Brain microvascular endothelial cell (primary cell): Measurements from ENCODE around the gene ERC1.
A peak's percentile ranks its signal among the peaks of the same experiment; 100 is the strongest.

Experiments used
- DNase-seq: peaks from one replicate; pipeline ENCODE4 v3.0.0-alpha.2; 2020
- H3K27ac ChIP-seq: fragments of 250-450 bp; sonication (Bioruptor Pico); 2 replicates; pipeline ENCODE4 v1.5.1; 2020; ENCODE audit warnings: mild to moderate bottlenecking, moderate library complexity
- H3K27me3 ChIP-seq: fragments of 250-450 bp; sonication (Bioruptor Pico); replicated peaks from 2 replicates; pipeline ENCODE4 v1.5.1; 2020; ENCODE audit warnings: mild to moderate bottlenecking
- H3K36me3 ChIP-seq: fragments of 250-450 bp; sonication (Bioruptor Pico); replicated peaks from 2 replicates; pipeline ENCODE4 v1.5.1; 2020; ENCODE audit warnings: mild to moderate bottlenecking
- H3K4me3 ChIP-seq: 2 replicates; pipeline ENCODE4 v1.5.1; 2011; ENCODE audit warnings: low read depth, mild to moderate bottlenecking, control low read depth, low read length, moderate library complexity
- in situ Hi-C: cut with HindIII; loops from 2 replicates; pipeline ENCODE4 v1.10.0; 2017; ENCODE audit warnings: low sequenced_read_pairs, low pct_ligation_motif_present
- TF ChIP-seq, protein P1 (sequence below): IDR thresholded peaks from 2 replicates; pipeline ENCODE4 v1.5.1; 2011; ENCODE audit warnings: low read depth, mild to moderate bottlenecking, moderate library complexity, low read length, control low read depth, inconsistent platforms; ENCODE audit errors: missing control alignments

ERC1 gene

GRCh38 chr12:988646-989045 is 2.4 kb upstream of the ERC1 start:
- TF ChIP-seq, protein P1, sequence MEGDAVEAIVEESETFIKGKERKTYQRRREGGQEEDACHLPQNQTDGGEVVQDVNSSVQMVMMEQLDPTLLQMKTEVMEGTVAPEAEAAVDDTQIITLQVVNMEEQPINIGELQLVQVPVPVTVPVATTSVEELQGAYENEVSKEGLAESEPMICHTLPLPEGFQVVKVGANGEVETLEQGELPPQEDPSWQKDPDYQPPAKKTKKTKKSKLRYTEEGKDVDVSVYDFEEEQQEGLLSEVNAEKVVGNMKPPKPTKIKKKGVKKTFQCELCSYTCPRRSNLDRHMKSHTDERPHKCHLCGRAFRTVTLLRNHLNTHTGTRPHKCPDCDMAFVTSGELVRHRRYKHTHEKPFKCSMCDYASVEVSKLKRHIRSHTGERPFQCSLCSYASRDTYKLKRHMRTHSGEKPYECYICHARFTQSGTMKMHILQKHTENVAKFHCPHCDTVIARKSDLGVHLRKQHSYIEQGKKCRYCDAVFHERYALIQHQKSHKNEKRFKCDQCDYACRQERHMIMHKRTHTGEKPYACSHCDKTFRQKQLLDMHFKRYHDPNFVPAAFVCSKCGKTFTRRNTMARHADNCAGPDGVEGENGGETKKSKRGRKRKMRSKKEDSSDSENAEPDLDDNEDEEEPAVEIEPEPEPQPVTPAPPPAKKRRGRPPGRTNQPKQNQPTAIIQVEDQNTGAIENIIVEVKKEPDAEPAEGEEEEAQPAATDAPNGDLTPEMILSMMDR: no peak
- in situ Hi-C loops: no loop called here
- Histone ChIP-seq H3K27ac (no peak overlapping the region), H3K27me3 (no peaks in the 10 kb centered on the region), H3K36me3 (no peaks in the 10 kb centered on the region), H3K4me3 (no peak overlapping the region)
- no peak for DNase-seq

DNA sequence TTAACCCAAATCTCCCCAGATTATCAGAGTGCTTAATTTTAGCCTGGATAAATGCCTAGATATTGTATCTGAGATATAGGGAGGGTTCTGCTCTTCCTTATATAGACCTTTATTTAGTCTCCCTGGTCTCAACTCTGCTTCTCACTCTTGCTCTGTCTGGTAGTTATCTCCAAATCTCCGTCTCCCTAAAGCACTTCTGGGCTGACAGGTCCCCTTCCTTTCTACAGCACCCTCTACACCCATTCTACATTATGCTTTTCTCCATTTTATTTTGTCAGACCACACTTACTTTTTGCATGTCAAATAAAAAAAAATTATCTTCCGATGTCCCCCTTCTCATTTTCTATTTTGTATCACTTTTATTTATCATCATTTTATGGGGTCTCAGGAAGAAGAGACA is 2.0 kb upstream of the ERC1 start:
- in situ Hi-C loops: no loop called here
- H3K27ac ChIP-seq: peak overlapping the region; percentile 86
- H3K27me3 ChIP-seq: no peaks in the 10 kb centered on the region
- H3K4me3 ChIP-seq: no peak overlapping the region
- no peak for DNase-seq
- no peaks in the 10 kb centered on the region for H3K36me3 ChIP-seq
- TF ChIP-seq, protein P1: no peak

DNA sequence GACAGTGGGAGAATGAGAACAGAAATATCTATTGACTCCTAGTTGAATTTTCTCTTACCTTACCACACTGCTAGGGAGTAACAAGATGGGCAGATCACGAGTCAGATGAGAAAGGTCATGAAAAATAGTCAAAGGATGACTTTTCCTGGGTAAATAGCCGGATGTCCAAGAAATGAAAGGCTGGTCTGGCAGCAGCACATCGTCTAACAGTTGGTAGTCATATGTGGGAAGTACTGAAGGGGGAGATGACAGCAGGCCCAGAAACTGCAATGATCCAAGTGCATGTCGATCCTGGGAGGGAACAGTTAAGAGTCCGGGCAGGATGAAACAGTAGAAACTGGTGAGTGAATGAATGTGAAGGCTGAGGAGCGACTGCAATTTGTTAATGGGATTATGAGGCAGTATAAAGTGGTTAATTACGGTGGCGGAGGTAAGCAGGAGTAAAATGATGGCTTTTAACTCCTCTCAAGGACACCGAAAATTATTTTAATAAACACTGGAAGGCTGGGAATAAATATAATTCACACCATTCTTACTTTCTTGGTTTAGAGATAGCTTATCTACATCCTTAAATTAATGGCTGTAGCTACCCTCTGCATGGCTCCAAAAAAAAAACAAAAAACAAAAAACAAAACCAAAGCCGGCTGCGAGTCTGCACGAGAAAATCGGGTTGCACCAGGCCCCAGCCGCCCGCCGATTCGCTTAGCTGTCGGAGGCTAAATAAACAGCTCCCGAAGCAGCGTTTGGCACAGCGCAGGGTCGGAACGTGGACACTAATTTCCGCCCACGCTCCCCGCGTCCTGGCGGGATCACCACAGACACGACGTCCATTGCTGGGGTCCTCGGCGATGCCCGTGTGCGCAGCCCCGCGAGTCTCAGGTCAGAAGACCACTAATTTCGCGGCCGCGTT is 1.0 kb upstream of the ERC1 start:
- Histone ChIP-seq H3K27me3 (no peaks in the 10 kb centered on the region), H3K36me3 (no peaks in the 10 kb centered on the region), H3K27ac (peak overlapping the region; percentile 86), H3K4me3 (peak overlapping the region; percentile 79)
- in situ Hi-C loops: no loop called here
- DNase-seq: peak; percentile 60
- TF ChIP-seq, protein P1: peak; percentile 21

DNA sequence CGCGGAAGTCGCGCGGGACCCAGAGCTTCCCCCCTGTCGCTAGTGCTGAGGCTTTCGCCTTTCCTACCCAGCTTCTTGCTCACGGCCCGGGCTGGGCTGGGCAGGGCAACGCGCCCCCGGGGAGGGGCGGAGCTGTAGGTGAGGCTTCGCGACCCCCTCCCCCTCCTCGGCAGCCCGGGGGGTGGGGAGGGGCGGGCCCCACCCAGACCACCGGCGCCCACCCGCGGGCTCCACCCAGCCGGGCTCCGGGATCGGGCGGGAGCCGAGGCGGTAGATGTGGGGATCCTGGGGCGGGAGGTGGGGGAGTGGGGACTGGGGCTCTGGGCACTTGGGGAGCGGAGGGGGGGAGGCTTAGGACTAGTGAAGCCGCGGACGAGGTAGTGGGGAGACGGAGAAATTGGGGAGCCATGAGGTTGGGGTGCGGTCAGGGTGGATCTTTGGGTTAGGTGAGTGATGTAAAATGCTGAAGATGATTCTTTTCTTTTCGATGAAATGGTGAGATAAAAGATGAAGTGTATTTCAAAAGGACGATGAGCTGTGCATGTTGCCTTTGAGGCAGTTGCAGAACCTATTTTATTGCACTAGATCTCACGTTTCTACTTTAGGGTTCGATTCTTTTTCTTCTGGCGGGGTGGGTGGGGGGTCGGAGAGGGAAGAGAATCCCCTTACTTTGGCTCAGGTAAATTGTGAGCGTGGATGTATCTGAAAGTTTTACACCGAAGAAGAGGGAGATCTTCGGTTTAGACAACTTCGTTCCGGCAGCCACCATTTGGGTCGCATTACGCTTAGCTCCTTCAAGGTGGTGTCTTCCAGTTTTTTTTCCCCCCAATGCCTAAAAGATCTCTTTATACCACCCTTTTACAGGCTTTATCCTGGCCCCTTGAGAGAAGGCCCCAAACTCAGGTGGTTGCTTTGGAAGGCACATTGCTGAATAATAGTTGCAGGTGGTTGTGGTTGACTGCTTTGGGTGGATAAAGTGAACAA is 619 bp downstream of the ERC1 start:
- Histone ChIP-seq H3K36me3 (no peaks in the 10 kb centered on the region), H3K27me3 (no peaks in the 10 kb centered on the region), H3K27ac (peak overlapping the region; percentile 86), H3K4me3 (peak overlapping the region; percentile 79)
- no peak for DNase-seq
- in situ Hi-C loops: no loop called here
- TF ChIP-seq, protein P1: no peak

GRCh38 chr12:992647-993046 is 1.6 kb downstream of the ERC1 start:
- H3K36me3 ChIP-seq: no peaks in the 10 kb centered on the region
- no peak overlapping the region for H3K27ac ChIP-seq
- H3K27me3 ChIP-seq: no peaks in the 10 kb centered on the region
- TF ChIP-seq, protein P1: no peak
- DNase-seq: no peak
- in situ Hi-C loops: no loop called here
- no peak overlapping the region for H3K4me3 ChIP-seq
